Middle frontal gyrus (tissue), 1 donor: ENCODE measurements around the gene MZT1.

Source experiments
- DNase-seq: peaks from one replicate; pipeline ENCODE4 v3.0.0-alpha.2; 2015; ENCODE audit warnings: low spot score; ENCODE audit errors: extremely low spot score

The MZT1 gene

DNA sequence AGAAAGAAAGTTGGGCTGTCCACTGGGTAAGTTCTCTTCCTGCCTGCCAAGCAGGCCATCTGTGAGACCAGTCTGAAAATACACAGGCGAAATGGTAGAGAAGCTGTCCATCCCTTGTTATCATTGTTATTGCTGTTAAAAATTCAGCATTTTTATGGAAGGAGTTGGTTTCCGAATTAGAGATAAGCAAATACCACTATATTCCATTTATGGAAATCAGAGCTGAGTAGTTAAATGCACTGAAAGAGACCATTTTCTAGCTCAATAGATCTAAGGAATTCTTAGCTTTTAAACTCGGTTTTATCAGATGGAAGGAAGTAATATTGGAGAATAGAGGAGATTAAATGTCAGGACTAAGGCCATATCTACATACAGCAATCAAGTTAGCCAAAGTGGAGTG lies 40.7 kb downstream of the MZT1 start:
- DNase-seq: no peak

DNA sequence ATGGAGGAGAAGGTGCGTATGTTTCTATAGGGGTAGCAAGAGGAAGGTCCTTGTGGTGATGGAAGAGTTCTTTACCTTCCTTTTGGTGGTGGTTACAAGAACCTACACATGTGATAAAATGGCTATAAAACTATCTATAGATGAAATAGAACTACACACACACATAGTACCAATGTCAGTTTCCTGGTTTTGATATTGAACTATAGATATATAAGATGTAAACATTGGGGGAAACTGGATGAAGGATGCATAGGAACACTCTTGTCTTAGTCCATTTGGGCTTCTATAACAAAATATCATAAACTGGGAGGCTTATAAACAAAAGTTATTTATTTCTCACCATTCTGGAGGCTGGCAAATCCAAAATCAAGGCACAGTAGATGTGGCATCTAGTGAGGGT lies 47.1 kb downstream of the MZT1 start:
- no peak for DNase-seq

DNA sequence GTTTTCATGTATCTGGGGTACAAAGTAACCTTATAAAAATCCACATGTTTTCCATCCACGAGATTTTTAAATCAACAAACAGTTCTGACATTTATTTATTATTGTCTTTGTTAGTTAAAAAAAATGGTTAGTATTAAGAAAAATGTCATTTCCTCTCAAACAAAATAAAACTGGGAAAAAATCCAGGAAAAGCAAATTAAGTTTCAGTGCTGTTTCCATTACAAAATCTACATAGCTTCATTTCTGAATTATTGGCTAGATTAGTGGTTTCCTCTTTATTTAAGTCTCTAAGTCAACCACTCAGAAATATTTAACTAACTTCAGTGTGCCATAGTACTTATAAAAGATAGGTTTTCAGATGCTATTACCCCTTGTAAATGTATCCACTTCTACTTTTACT lies 49.1 kb downstream of the MZT1 start:
- no peak for DNase-seq

DNA sequence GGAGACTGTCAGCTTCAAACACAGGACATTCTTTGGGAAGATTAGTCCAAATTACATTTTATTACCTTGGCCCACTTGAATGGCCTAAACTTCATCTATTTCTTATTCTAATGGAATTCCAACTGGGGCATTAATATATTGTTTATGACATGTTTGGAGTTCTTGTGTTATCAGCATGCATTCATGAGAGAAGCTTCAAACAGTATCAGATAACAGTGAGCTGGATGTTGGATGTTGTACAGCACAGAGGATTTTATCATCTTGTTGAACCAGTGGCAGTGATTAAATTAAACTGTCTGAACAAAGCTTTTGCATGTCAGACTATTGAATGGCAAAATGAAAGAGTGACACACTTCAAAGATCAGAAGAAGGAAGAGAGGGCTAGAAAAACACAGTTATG lies 50.0 kb downstream of the MZT1 start:
- DNase-seq: no peak

DNA sequence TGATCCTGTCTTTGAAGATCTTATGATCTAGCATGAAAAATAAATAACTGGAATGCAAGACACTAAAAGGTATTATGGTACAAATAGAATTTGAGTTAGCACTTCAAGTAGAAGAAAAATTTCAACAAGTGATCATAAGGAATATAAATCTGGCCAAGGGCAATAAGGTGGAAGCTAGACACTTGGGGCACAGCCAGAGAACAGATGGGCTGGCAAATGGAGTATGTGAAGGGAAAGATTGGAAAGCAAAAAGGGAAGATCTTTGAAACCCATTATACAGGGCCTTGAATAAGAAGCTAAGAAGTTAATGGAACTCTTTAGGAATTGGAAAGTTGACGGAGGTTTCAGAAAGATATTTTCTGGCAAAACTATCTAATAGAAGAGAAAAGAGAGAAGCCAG lies 61.0 kb downstream of the MZT1 start:
- no peak for DNase-seq

GRCh38 chr13:72662548-72662947 lies 64.9 kb downstream of the MZT1 start:
- no peak for DNase-seq
